ENCODE data around the gene TRAPPC14.
A peak's percentile ranks its signal among the peaks of the same experiment; 100 is the strongest.

Gene TRAPPC14

GRCh38 chr7:100157334-100158228 lies 942 bp downstream of the TRAPPC14 start:
- H3K4me1 ChIP-seq (ENCODE audit: control insufficient read depth, insufficient read depth, low read length) = no peaks in the 10 kb centered on the region
- peak overlapping the region; percentile 80 for H3K4me3 ChIP-seq (ENCODE audit: low read depth, low read length)
- H3K27ac ChIP-seq (ENCODE audit: extremely low read depth, low read depth, low read length) = peak overlapping the region; percentile 67; the same call in 1 of the 2 replicates
- ChIA-PET CTCF (interaction anchor here (0.5 to 1.8 kb wide), 6 partner anchors 25 to 567 kb away, joined by 3 to 5 read pairs (median 3); no protein-coding TSS in a partner anchor), POLR2A (interaction anchor here (0.5 to 4.3 kb wide), 10 partner anchors 9 to 272 kb away, joined by 3 to 38 read pairs (median 3); partner anchors contain the start of genes GAL3ST4, GPC2, LAMTOR4 and MBLAC1)
- no peaks in the 10 kb centered on the region for H3K9me3 ChIP-seq (ENCODE audit: control insufficient read depth, insufficient read depth, low read depth, low read length)
- H3K36me3 ChIP-seq (ENCODE audit: control insufficient read depth in 2 of 2, insufficient read depth in 1 of 2, low read length in 2 of 2) = peaks cover 0 to 43% of the 10 kb centered on the region in 2 experiments; a peak in 1 of 3 replicates
- TF ChIP-seq HOXC10 (CRISPR knock-in tag; IDR thresholded peaks at IDR 0.05) (no peak), PATZ1 (tag by site-specific recombination; IDR thresholded peaks at IDR 0.05) (peak; percentile 73), ZBTB11 (tag by site-specific recombination; conservative IDR thresholded peaks at IDR 0.05; ENCODE audit: low read depth) (peak; percentile 7), ZNF398 (tag by site-specific recombination; IDR thresholded peaks at IDR 0.05) (peak; percentile 45; the same call in 1 of the 2 replicates), ZNF394 (tag by site-specific recombination; IDR thresholded peaks at IDR 0.05; ENCODE audit: borderline replicate concordance) (peak; percentile 14; the same call in 1 of the 2 replicates), ZNF629 (tag by site-specific recombination; IDR thresholded peaks at IDR 0.05) (no peak), ZNF112 (tag by site-specific recombination; IDR thresholded peaks at IDR 0.05) (no peak), ZBTB44 (tag by site-specific recombination; IDR thresholded peaks at IDR 0.05) (no peak), ZNF211 (tag by site-specific recombination; IDR thresholded peaks at IDR 0.05; ENCODE audit: low read depth) (no peak), IKZF3 (tag by site-specific recombination; IDR thresholded peaks at IDR 0.05) (peak; percentile 74; the same call in 1 of the 2 replicates), ZNF785 (tag by site-specific recombination; IDR thresholded peaks at IDR 0.05) (no peak), GLIS2 (tag by site-specific recombination; IDR thresholded peaks at IDR 0.05) (peak; percentile 78), KLF9 (tag by site-specific recombination; IDR thresholded peaks at IDR 0.05; ENCODE audit: low read depth) (no peak), ZBTB21 (tag by site-specific recombination; IDR thresholded peaks at IDR 0.05) (no peak), ZNF121 (tag by site-specific recombination; IDR thresholded peaks at IDR 0.05) (no peak), HIC1 (tag by site-specific recombination; IDR thresholded peaks at IDR 0.05) (peak; percentile 43; the same call in 1 of the 2 replicates), GLI2 (tag by site-specific recombination; IDR thresholded peaks at IDR 0.05; ENCODE audit: borderline replicate concordance, low read depth) (no peak), ZNF654 (tag by site-specific recombination; IDR thresholded peaks at IDR 0.05; ENCODE audit: low read depth) (no peak), GLIS1 (tag by site-specific recombination; IDR thresholded peaks at IDR 0.05) (peak; percentile 67), ZNF560 (tag by site-specific recombination; IDR thresholded peaks at IDR 0.05; ENCODE audit: borderline replicate concordance) (no peak), ZBTB1 (tag by site-specific recombination; IDR thresholded peaks at IDR 0.05) (no peak), ZIC2 (tag by site-specific recombination; IDR thresholded peaks at IDR 0.05) (peak; percentile 66), ZNF292 (tag by site-specific recombination; IDR thresholded peaks at IDR 0.05; ENCODE audit: borderline replicate concordance, low read depth) (no peak)

All from HEK293 (cell line).